ENCODE data around the gene ELAVL1.

ELAVL1 gene

GRCh38 chr19:8021374-8021773 lies 15.9 kb upstream of the ELAVL1 start:
- no peak for DNase-seq (ENCODE audit: low read depth, low spot score)

DNA sequence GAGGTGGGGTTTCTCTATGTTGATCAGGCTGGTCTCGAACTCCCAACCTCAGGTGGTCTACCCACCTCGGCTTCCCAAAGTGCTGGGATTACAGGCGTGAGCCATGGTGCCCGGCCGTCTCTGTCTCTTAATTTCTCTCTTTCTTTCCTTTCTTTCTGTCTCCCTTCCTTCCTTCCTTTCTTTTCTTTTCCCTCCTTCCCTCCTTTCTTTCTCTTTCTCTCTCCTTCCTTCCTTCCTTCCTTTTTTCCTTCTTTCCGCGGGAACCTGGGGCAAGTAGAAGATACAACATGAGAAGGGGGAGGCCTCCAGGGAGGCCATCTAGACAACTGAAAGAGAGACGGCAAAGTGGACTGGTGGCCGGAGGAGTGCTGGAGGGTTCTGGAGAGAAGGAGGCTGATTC lies 15.2 kb upstream of the ELAVL1 start:
- no peak for DNase-seq (ENCODE audit: low read depth, low spot score)

- no peak for DNase-seq (ENCODE audit: low read depth, low spot score)
Observed at GRCh38 chr19:8017808-8018207, 12.4 kb upstream of the ELAVL1 start.

GRCh38 chr19:8004723-8005513 lies 523 bp downstream of the ELAVL1 start:
- no peak for DNase-seq (ENCODE audit: low read depth, low spot score)

- no peak for DNase-seq (ENCODE audit: low read depth, low spot score)
Observed at GRCh38 chr19:8004001-8004400, 1.4 kb downstream of the ELAVL1 start.

DNA sequence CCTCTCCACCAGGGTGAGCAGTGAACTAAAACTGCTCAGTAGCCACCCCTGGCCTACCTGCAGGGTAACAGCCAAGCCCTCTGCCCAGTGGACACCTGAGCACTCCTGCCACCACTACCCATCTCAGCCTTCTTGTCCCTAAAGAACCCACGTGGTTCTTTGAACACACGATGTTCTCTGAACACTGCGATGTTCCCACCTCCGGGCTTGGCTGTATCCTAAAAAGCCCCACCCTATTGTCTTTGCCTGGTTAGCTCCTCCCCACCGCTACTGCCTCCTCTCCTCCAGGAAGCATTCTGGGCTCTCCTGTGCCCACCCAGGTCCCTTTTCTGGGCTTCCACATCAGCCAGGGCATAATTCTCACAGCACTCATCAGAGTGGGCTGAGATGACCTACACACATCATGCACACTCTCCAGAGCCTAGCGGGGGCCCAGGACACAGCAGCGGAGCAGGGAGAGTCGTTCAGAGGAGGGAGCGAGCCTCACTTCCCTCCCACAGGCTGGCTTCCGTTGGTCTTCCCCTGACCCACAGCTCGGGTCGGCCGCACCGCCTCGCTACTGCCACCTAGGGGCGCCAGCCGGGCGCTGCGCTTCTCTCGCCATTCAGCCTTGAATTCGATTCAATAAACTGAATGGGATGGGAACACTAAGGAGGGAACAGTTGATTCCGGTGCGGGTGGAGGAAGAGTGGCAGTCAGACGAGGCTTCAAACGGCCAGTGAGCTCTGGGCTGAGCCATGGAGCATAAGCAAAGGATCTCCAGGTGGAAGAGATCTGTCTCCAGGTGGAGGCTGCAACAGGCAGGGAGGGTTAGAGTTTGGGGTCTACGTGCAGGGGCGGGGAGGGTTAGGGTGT lies 3.2 kb downstream of the ELAVL1 start:
- DNase-seq (ENCODE audit: low read depth, low spot score) = peak; percentile 56

DNA sequence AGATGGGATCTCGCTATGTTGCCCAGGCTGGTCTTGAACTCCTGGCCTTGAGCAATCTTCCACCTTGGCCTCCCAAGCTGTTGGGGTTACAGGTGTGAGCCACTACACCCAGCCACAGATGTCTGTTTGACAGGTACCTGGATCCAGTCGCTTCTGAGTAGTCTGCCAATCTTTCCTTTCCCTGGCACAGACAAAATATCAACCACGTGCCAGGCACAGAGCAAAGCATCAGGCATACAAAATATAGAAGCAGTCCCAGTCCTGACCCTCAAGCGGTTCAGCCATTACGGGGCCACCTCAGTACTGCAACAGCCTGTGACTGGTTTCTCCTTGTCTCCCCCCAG lies 3.8 kb downstream of the ELAVL1 start:
- no peak for DNase-seq (ENCODE audit: low read depth, low spot score)

GRCh38 chr19:8000298-8001038 lies 5.0 kb downstream of the ELAVL1 start:
- DNase-seq (ENCODE audit: low read depth, low spot score) = no peak

GRCh38 chr19:7999376-7999775 lies 6.1 kb downstream of the ELAVL1 start:
- no peak for DNase-seq (ENCODE audit: low read depth, low spot score)

GRCh38 chr19:7997809-7998480 lies 7.5 kb downstream of the ELAVL1 start:
- no peak for DNase-seq (ENCODE audit: low read depth, low spot score)

DNA sequence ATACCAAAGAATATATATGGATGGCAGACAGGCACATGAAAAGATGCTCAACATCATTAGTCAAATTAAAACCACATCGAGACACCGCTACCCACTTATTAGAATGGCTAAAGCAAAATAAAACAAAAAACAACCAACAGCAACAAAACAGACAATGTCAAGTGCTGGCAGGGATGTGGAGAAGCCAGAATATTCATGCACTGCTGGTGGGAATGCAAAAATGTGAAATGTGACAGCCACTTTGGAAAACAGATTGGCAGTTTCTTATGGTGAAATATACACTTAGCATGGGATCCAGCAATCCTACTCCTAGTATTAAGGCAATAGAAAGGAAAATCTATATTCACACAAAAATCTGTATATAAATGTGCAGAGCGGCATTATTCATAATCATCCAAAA lies 8.6 kb downstream of the ELAVL1 start:
- no peak for DNase-seq (ENCODE audit: low read depth, low spot score)

- DNase-seq (ENCODE audit: low read depth, low spot score) = no peak
Observed at GRCh38 chr19:7995810-7996158, 9.7 kb downstream of the ELAVL1 start.

GRCh38 chr19:7994928-7995809 lies 10.3 kb downstream of the ELAVL1 start:
- DNase-seq (ENCODE audit: low read depth, low spot score) = no peak

DNA sequence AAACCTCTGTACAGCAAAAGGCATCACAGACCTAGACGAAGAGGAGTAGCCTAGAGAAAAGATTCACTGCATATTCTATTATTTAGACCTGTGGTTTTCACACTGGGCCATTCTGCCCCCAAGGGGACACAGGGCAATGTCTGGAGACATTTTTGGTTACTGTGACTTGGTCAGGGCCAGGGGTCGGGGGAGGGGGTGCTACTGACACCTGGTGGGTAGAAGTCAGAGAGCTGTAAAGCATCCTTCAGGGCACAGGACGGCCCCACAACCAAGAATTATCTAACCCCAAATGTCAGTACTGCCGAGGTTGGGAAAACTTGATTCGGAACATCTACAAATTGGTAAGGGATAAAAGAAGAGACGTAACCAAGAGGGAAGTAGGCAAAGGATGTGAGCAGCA lies 11.3 kb downstream of the ELAVL1 start:
- DNase-seq (ENCODE audit: low read depth, low spot score) = no peak

DNA sequence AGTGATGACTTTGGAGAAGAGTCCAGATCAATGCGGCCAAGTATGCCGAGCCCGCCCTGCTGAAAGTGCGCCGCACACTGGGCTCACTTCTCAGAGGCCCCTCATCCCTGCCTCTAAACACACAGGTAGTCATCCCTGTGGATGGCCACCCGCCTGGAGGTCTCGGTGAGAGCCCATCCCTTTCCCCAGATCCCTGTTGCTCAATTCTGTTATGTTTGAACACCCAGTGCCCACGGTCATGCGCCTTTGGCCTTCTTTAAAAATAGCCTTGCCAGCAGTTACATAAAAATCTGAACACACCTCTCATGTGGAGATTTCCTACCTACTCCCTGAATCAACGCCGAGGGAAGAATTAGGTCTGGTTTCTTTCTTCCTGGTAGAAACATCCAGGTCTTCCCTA lies 11.9 kb downstream of the ELAVL1 start:
- no peak for DNase-seq (ENCODE audit: low read depth, low spot score)

GRCh38 chr19:7992575-7992974 lies 12.9 kb downstream of the ELAVL1 start:
- DNase-seq (ENCODE audit: low read depth, low spot score) = no peak

GRCh38 chr19:7989071-7989575 lies 16.3 kb downstream of the ELAVL1 start:
- no peak for DNase-seq (ENCODE audit: low read depth, low spot score)

GRCh38 chr19:7988307-7988706 lies 17.1 kb downstream of the ELAVL1 start:
- no peak for DNase-seq (ENCODE audit: low read depth, low spot score)

DNA sequence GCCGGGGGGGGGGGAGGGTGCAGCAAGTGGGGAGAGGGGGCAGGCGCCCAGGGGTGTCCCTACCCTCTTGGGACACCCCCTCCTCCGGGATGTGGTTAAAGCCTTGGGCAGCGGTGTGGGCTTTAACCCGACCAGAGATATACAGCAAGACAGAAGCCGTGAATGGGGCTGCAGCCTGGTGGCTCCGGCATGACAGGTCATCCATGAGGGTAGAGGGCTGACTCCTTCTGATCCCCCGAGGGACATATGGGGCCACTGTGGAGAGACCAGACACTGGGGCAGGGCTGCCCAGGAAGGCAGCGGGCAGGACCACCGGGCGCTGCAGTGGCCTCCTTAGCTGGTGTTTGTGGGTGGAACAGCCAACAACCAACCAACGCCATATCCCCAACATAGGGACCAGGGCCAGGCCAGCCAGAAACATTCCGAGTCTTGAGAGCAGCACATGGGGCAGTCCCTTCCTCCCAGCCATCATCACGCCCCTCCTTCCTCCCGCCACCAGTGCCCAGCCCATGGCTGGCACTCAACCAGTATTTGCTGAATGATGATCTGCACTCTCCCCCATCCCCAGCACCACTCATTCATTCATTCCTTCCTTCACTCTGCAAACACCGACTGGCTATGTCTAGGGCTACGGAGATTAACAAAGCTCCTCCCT lies 18.2 kb downstream of the ELAVL1 start:
- DNase-seq (ENCODE audit: low read depth, low spot score) = no peak

Measured in smooth muscle cell of the brain vasculature (primary cell).